Esophagus squamous epithelium (tissue), 4 donors: ENCODE measurements around the gene C15orf40.

Source experiments
- POLR2A ChIP-seq, 4 donors: fragments of 450-650 bp; IDR thresholded peaks; one replicate each; pipeline ENCODE4 v1.6.1; 2017; ENCODE audit warnings: antibody characterized with exemption in 4 of 4, mild to moderate bottlenecking in 4 of 4, moderate library complexity in 3 of 4
- TF ChIP-seq, protein P1 (sequence below), 6 experiments: fragments of 450-650 bp in 4 of 6; fragments of 200-600 bp in 2 of 6; sonication (generic) in 2 of 6; IDR thresholded peaks; one replicate each; pipeline ENCODE4 v1.5.1; 2016 to 2019; ENCODE audit warnings: antibody characterized with exemption in 6 of 6, mild to moderate bottlenecking in 4 of 6, moderate library complexity in 4 of 6

- TF ChIP-seq, protein P1, sequence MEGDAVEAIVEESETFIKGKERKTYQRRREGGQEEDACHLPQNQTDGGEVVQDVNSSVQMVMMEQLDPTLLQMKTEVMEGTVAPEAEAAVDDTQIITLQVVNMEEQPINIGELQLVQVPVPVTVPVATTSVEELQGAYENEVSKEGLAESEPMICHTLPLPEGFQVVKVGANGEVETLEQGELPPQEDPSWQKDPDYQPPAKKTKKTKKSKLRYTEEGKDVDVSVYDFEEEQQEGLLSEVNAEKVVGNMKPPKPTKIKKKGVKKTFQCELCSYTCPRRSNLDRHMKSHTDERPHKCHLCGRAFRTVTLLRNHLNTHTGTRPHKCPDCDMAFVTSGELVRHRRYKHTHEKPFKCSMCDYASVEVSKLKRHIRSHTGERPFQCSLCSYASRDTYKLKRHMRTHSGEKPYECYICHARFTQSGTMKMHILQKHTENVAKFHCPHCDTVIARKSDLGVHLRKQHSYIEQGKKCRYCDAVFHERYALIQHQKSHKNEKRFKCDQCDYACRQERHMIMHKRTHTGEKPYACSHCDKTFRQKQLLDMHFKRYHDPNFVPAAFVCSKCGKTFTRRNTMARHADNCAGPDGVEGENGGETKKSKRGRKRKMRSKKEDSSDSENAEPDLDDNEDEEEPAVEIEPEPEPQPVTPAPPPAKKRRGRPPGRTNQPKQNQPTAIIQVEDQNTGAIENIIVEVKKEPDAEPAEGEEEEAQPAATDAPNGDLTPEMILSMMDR (IDR thresholded peaks at IDR 0.05) = no peak
- no peak for TF ChIP-seq POLR2A (IDR thresholded peaks at IDR 0.05)
Measured at GRCh38 chr15:83053151-83053550, 41.7 kb upstream of the C15orf40 start.
